H9 (cell line): Measurements from ENCODE around the gene TTN. TPM values are rescaled to one million over a fixed set of nuclear protein-coding genes. Genes with fewer than 3 reads are reported as not detected.

Source experiments
- DNase-seq: peaks from one replicate; pipeline ENCODE4 v3.0.0-alpha.2; 2017
- H2AFZ ChIP-seq: one replicate; pipeline ENCODE4 v1.6.1; 2013; ENCODE audit warnings: mild to moderate bottlenecking, low read length, control low read depth, moderate library complexity
- H2AK5ac ChIP-seq: 2 replicates; pipeline ENCODE4 v1.6.1; 2013; ENCODE audit warnings: low read length, control low read depth, mixed read lengths; ENCODE audit not compliant: insufficient read length
- H2BK120ac ChIP-seq: one replicate; pipeline ENCODE4 v1.6.1; 2013; ENCODE audit warnings: low read depth, mild to moderate bottlenecking, low read length, control low read depth, inconsistent platforms; ENCODE audit not compliant: poor library complexity, severe bottlenecking
- H2BK12ac ChIP-seq: 2 replicates; pipeline ENCODE4 v1.6.1; 2013; ENCODE audit warnings: low read length, control low read depth, mixed read lengths, low read depth; ENCODE audit not compliant: insufficient read length
- H2BK15ac ChIP-seq: 2 replicates; pipeline ENCODE4 v1.6.1; 2013; ENCODE audit warnings: low read depth, low read length, control low read depth
- H2BK20ac ChIP-seq: one replicate; pipeline ENCODE4 v1.6.1; 2013; ENCODE audit warnings: low read depth, mild to moderate bottlenecking, low read length, control low read depth, inconsistent platforms; ENCODE audit not compliant: poor library complexity, severe bottlenecking
- H2BK5ac ChIP-seq: 2 replicates; pipeline ENCODE4 v1.6.1; 2013; ENCODE audit warnings: low read length, control low read depth, mixed read lengths; ENCODE audit not compliant: insufficient read length
- H3K14ac ChIP-seq: 2 replicates; pipeline ENCODE4 v1.6.1; 2013; ENCODE audit warnings: low read length, control low read depth; ENCODE audit not compliant: insufficient read depth
- H3K18ac ChIP-seq: 2 replicates; pipeline ENCODE4 v1.6.1; 2013; ENCODE audit warnings: low read depth, mild to moderate bottlenecking, mixed read lengths, low read length, control low read depth; ENCODE audit not compliant: insufficient read length
- H3K23ac ChIP-seq: 2 replicates; pipeline ENCODE4 v1.6.1; 2013; ENCODE audit warnings: low read length, control low read depth, mixed read lengths, low read depth; ENCODE audit not compliant: insufficient read length
- H3K23me2 ChIP-seq: 2 replicates; pipeline ENCODE4 v1.6.1; 2013; ENCODE audit warnings: low read depth, mild to moderate bottlenecking, mixed read lengths, low read length, control low read depth; ENCODE audit not compliant: insufficient read length, poor library complexity, severe bottlenecking
- H3K27ac ChIP-seq: 2 replicates; pipeline ENCODE4 v1.5.1; 2013; ENCODE audit warnings: low read length, control low read depth, mixed read lengths, low read depth; ENCODE audit not compliant: insufficient read length
- H3K27me3 ChIP-seq: 2 replicates; pipeline ENCODE4 v1.6.1; 2013; ENCODE audit warnings: low read length, control low read depth, inconsistent platforms; ENCODE audit not compliant: insufficient read depth
- H3K4ac ChIP-seq: 2 replicates; pipeline ENCODE4 v1.6.1; 2013; ENCODE audit warnings: low read depth, mild to moderate bottlenecking, control low read depth, inconsistent platforms, low read length, moderate library complexity
- H3K4me1 ChIP-seq: 2 replicates; pipeline ENCODE4 v1.6.1; 2013; ENCODE audit warnings: low read length, control low read depth, inconsistent platforms; ENCODE audit not compliant: insufficient read depth
- H3K4me2 ChIP-seq: 2 replicates; pipeline ENCODE4 v1.6.1; 2013; ENCODE audit warnings: low read length, control low read depth, mixed read lengths; ENCODE audit not compliant: insufficient read length, insufficient read depth
- H3K56ac ChIP-seq: 2 replicates; pipeline ENCODE4 v1.6.1; 2013; ENCODE audit warnings: low read depth, mild to moderate bottlenecking, mixed read lengths, low read length, control low read depth; ENCODE audit not compliant: insufficient read length
- H3K79me1 ChIP-seq: 2 replicates; pipeline ENCODE4 v1.6.1; 2013; ENCODE audit warnings: low read depth, mild to moderate bottlenecking, moderate library complexity, low read length, control low read depth, inconsistent platforms; ENCODE audit not compliant: insufficient read depth, poor library complexity, severe bottlenecking
- H3K79me2 ChIP-seq: 2 replicates; pipeline ENCODE4 v1.6.1; 2013; ENCODE audit warnings: low read length, control low read depth, inconsistent platforms; ENCODE audit not compliant: insufficient read depth
- H3K9ac ChIP-seq: 2 replicates; pipeline ENCODE4 v1.6.1; 2013; ENCODE audit warnings: low read length, control low read depth, mixed read lengths; ENCODE audit not compliant: insufficient read length; ENCODE audit errors: extremely low read depth
- H3K9me3 ChIP-seq: one replicate; pipeline ENCODE4 v1.6.1; 2013; ENCODE audit warnings: low read depth, low read length, inconsistent platforms; ENCODE audit not compliant: control insufficient read depth
- H3T11ph ChIP-seq: one replicate; pipeline ENCODE4 v1.6.1; 2013; ENCODE audit warnings: mild to moderate bottlenecking, low read length, control low read depth, inconsistent platforms
- H4K20me1 ChIP-seq: one replicate; pipeline ENCODE4 v1.6.1; 2013; ENCODE audit not compliant: control insufficient read depth, insufficient read length, insufficient read depth
- H4K5ac ChIP-seq: 2 replicates; pipeline ENCODE4 v1.6.1; 2013; ENCODE audit warnings: low read depth, mild to moderate bottlenecking, mixed read lengths, low read length, control low read depth; ENCODE audit not compliant: insufficient read length
- H4K8ac ChIP-seq: replicated peaks from 2 replicates; pipeline ENCODE4 v1.6.1; 2013; ENCODE audit warnings: low read length, control low read depth, mixed read lengths, low read depth; ENCODE audit not compliant: insufficient read length
- H4K91ac ChIP-seq: 2 replicates; pipeline ENCODE4 v1.6.1; 2013; ENCODE audit warnings: low read depth, mild to moderate bottlenecking, moderate library complexity, mixed read lengths, low read length, control low read depth; ENCODE audit not compliant: insufficient read length
- H3K27ac Mint-ChIP-seq, 3 experiments: 2 replicates in 2 of 3; 3 replicates in 1 of 3; pipeline ENCODE4 v1.8.0; 2020 to 2021; ENCODE audit warnings: mixed read lengths in 3 of 3, mild to moderate bottlenecking in 1 of 3, moderate library complexity in 1 of 3
- H3K27me3 Mint-ChIP-seq: 2 replicates; pipeline ENCODE4 v1.8.0; 2021; ENCODE audit warnings: low read depth, mild to moderate bottlenecking, moderate library complexity, mixed read lengths
- H3K36me3 Mint-ChIP-seq, 3 experiments: 2 replicates in 2 of 3; 3 replicates in 1 of 3; pipeline ENCODE4 v1.8.0; 2020 to 2021; ENCODE audit warnings: low read depth in 3 of 3, mixed read lengths in 3 of 3; ENCODE audit not compliant: insufficient read depth in 1 of 3
- H3K4me1 Mint-ChIP-seq, 2 experiments: 2 replicates each; pipeline ENCODE4 v1.8.0; 2020; ENCODE audit warnings: mixed read lengths in 2 of 2
- H3K4me3 Mint-ChIP-seq, 2 experiments: 2 replicates in 1 of 2; 3 replicates in 1 of 2; pipeline ENCODE4 v1.8.0; 2020 to 2021; ENCODE audit warnings: mild to moderate bottlenecking in 2 of 2, mixed read lengths in 2 of 2, moderate library complexity in 1 of 2
- H3K9me3 Mint-ChIP-seq, 2 experiments: 2 replicates in 1 of 2; 3 replicates in 1 of 2; pipeline ENCODE4 v1.8.0; 2020; ENCODE audit warnings: mild to moderate bottlenecking in 2 of 2, mixed read lengths in 2 of 2, moderate library complexity in 1 of 2
- WGBS: extraction: QIAGEN DNeasy Blood & Tissue Kit; methylation state at CpG from one replicate; pipeline ENCODE4 v1.1.7; 2013; ENCODE audit warnings: missing lambda C conversion rate, low lambda C conversion rate, mixed read lengths; ENCODE audit not compliant: insufficient read length; ENCODE audit errors: extremely low coverage; 5-methylcytosine and 5-hydroxymethylcytosine counted together
- total RNA-seq: library from RNA; stranded (reverse); gene quantifications from 2 replicates; pipeline ENCODE4 v1.2.1, GENCODE V29; 2021
- TF ChIP-seq, protein P1 (sequence below): fragments of 200-600 bp; sonication (generic); conservative IDR thresholded peaks from 3 replicates; pipeline ENCODE4 v1.8.0; 2021; ENCODE audit warnings: antibody characterized with exemption, mild to moderate bottlenecking

The TTN gene
- total RNA-seq, 1 experiment from 2014 or later: 0.70 TPM

DNA sequence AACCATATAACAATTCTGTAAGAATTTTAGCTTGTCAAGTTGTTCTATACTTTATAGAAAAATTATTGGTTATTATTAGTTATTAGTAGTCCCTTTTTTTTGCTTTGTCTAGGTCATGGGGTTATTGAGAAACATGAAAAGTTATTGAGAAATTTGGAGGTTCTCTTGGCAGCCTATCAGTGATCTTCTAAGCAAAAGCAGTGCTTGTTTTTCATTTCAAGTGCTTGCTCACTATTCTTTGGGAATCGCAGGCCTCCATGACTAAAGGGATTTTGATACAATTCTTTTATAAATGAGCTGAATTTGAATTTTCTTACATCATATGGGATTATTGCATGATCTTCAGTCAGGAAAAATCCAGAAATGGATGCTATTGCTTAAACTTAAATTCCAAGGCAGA, 301.1 kb downstream of the TTN start:
- H3K4me3 Mint-ChIP-seq: no peak overlapping the region

More for the DNA sequence above, 301.1 kb downstream of the TTN start:
- Histone ChIP-seq H3K9me3 (no peaks in the 10 kb centered on the region), H3K23ac (no peak overlapping the region), H2AFZ (no peak overlapping the region), H2BK20ac (no peak overlapping the region), H2BK120ac (no peak overlapping the region), H3K18ac (no peak overlapping the region), H3K79me2 (no peaks in the 10 kb centered on the region), H3K14ac (no peak overlapping the region), H3T11ph (no peak overlapping the region), H2BK5ac (no peak overlapping the region), H4K5ac (no peak overlapping the region), H3K23me2 (no peaks in the 10 kb centered on the region), H3K4ac (no peak overlapping the region), H3K56ac (no peak overlapping the region), H3K4me2 (no peak overlapping the region), H4K20me1 (no peaks in the 10 kb centered on the region), H3K4me1 (no peaks in the 10 kb centered on the region), H3K27me3 (no peaks in the 10 kb centered on the region), H3K27ac (no peak overlapping the region), H2AK5ac (no peak overlapping the region), H3K9ac (no peak overlapping the region), H3K79me1 (no peaks in the 10 kb centered on the region), H2BK15ac (no peak overlapping the region), H4K91ac (no peak overlapping the region), H4K8ac (no peak overlapping the region), H2BK12ac (no peak overlapping the region)
- no peak for DNase-seq
- Mint-ChIP-seq H3K36me3 (peaks cover 7 to 27% (median 12%) of the 10 kb centered on the region in 3 experiments; a peak in 6 of 7 replicates), H3K27ac (no peak overlapping the region), H3K9me3 (no peaks in the 10 kb centered on the region), H3K27me3 (no peaks in the 10 kb centered on the region), H3K4me1 (peaks cover 19 to 22% of the 10 kb centered on the region in 2 experiments)
- WGBS: no CpG with 5 or more reads among the region's 1 CpG
- TF ChIP-seq, protein P1, sequence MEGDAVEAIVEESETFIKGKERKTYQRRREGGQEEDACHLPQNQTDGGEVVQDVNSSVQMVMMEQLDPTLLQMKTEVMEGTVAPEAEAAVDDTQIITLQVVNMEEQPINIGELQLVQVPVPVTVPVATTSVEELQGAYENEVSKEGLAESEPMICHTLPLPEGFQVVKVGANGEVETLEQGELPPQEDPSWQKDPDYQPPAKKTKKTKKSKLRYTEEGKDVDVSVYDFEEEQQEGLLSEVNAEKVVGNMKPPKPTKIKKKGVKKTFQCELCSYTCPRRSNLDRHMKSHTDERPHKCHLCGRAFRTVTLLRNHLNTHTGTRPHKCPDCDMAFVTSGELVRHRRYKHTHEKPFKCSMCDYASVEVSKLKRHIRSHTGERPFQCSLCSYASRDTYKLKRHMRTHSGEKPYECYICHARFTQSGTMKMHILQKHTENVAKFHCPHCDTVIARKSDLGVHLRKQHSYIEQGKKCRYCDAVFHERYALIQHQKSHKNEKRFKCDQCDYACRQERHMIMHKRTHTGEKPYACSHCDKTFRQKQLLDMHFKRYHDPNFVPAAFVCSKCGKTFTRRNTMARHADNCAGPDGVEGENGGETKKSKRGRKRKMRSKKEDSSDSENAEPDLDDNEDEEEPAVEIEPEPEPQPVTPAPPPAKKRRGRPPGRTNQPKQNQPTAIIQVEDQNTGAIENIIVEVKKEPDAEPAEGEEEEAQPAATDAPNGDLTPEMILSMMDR: no peak
